ENCODE data around the gene EHD4. TPM values are rescaled to one million over a fixed set of nuclear protein-coding genes. Genes with fewer than 3 reads are reported as not detected.
A peak's percentile ranks its signal among the peaks of the same experiment; 100 is the strongest.

The EHD4 gene
- total RNA-seq, 2 donors from 2014 or later: 18.4 to 22.6 TPM

GRCh38 chr15:41879321-41879845 is 93.0 kb downstream of the EHD4 start:
- intact Hi-C loops (cut with DNase I): no loop called here
- Histone ChIP-seq H3K27me3 (replicated peaks; ENCODE audit: insufficient read depth) (no peaks in the 10 kb centered on the region), H3K4me3 (no peak overlapping the region), H3K4me1 (replicated peaks) (peaks cover 12% of the 10 kb centered on the region), H3K27ac (no peak overlapping the region), H3K36me3 (no peaks in the 10 kb centered on the region), H3K9me3 (no peaks in the 10 kb centered on the region)
- no peak for DNase-seq (ENCODE audit: low spot score)
- TF ChIP-seq POLR2AphosphoS5 (IDR thresholded peaks at IDR 0.05): no peak
- TF ChIP-seq CTCF (IDR thresholded peaks at IDR 0.05): no peak
- TF ChIP-seq POLR2A (IDR thresholded peaks at IDR 0.05): no peak
- 95% methylated on average over 10 of the region's 10 CpGs for WGBS

- Histone ChIP-seq H3K27ac (no peak overlapping the region), H3K36me3 (no peaks in the 10 kb centered on the region)
- peak; percentile 51 for DNase-seq (ENCODE audit: low spot score)
These were observed 94.0 kb downstream of the EHD4 start for GRCh38 chr15:41878355-41878699.

GRCh38 chr15:41877631-41878354 is 94.6 kb downstream of the EHD4 start:
- no peak overlapping the region for H3K4me3 ChIP-seq
- peaks cover 12% of the 10 kb centered on the region for H3K4me1 ChIP-seq (replicated peaks)
- H3K9me3 ChIP-seq: no peaks in the 10 kb centered on the region
- intact Hi-C loops (cut with DNase I): no loop called here
- no peaks in the 10 kb centered on the region for H3K27me3 ChIP-seq (replicated peaks; ENCODE audit: insufficient read depth)
- WGBS: 67% methylated on average over 13 of the region's 13 CpGs
- no peak overlapping the region for H3K27ac ChIP-seq
- DNase-seq (ENCODE audit: low spot score): no peak
- H3K36me3 ChIP-seq: no peaks in the 10 kb centered on the region
- TF ChIP-seq CTCF (IDR thresholded peaks at IDR 0.05) (no peak), POLR2A (IDR thresholded peaks at IDR 0.05) (no peak), POLR2AphosphoS5 (IDR thresholded peaks at IDR 0.05) (no peak)

More at GRCh38 chr15:41878355-41878699, 94.0 kb downstream of the EHD4 start:
- H3K27me3 ChIP-seq (replicated peaks; ENCODE audit: insufficient read depth): no peaks in the 10 kb centered on the region
- intact Hi-C loops (cut with DNase I): no loop called here
- H3K4me3 ChIP-seq: no peak overlapping the region
- H3K4me1 ChIP-seq (replicated peaks): peaks cover 12% of the 10 kb centered on the region
- WGBS: 64% methylated on average over 10 of the region's 10 CpGs
- no peaks in the 10 kb centered on the region for H3K9me3 ChIP-seq
- no peak for TF ChIP-seq CTCF (IDR thresholded peaks at IDR 0.05)
- TF ChIP-seq POLR2AphosphoS5 (IDR thresholded peaks at IDR 0.05): no peak
- TF ChIP-seq POLR2A (IDR thresholded peaks at IDR 0.05): no peak

GRCh38 chr15:41876689-41877088 is 95.7 kb downstream of the EHD4 start:
- no peaks in the 10 kb centered on the region for H3K36me3 ChIP-seq
- H3K9me3 ChIP-seq: no peaks in the 10 kb centered on the region
- no peaks in the 10 kb centered on the region for H3K27me3 ChIP-seq (replicated peaks; ENCODE audit: insufficient read depth)
- peaks cover 5% of the 10 kb centered on the region for H3K4me1 ChIP-seq (replicated peaks)
- no peak overlapping the region for H3K4me3 ChIP-seq
- WGBS: 67% methylated on average over 6 of the region's 12 CpGs
- DNase-seq (ENCODE audit: low spot score): no peak
- intact Hi-C loops (cut with DNase I): no loop called here
- H3K27ac ChIP-seq: no peak overlapping the region
- TF ChIP-seq CTCF (IDR thresholded peaks at IDR 0.05) (no peak), POLR2AphosphoS5 (IDR thresholded peaks at IDR 0.05) (no peak), POLR2A (IDR thresholded peaks at IDR 0.05) (no peak)

- no peaks in the 10 kb centered on the region for H3K27me3 ChIP-seq (replicated peaks; ENCODE audit: insufficient read depth)
- H3K4me1 ChIP-seq (replicated peaks): peaks cover 4% of the 10 kb centered on the region
- TF ChIP-seq POLR2AphosphoS5 (IDR thresholded peaks at IDR 0.05) (no peak), CTCF (IDR thresholded peaks at IDR 0.05) (no peak), POLR2A (IDR thresholded peaks at IDR 0.05) (no peak)
- intact Hi-C loops (cut with DNase I): no loop called here
- H3K9me3 ChIP-seq: no peaks in the 10 kb centered on the region
- no peak overlapping the region for H3K4me3 ChIP-seq
- WGBS: 77% methylated on average over 12 of the region's 13 CpGs
- no peak overlapping the region for H3K27ac ChIP-seq
- DNase-seq (ENCODE audit: low spot score): no peak
- no peaks in the 10 kb centered on the region for H3K36me3 ChIP-seq
These were observed 96.3 kb downstream of the EHD4 start for GRCh38 chr15:41876007-41876406.
